HepG2 (cell line): ENCODE data around the gene ZBTB43. TPM values are rescaled to one million over a fixed set of nuclear protein-coding genes. Genes with fewer than 3 reads are reported as not detected.

ENCODE experiments used
- FOXK2 ChIP-seq: fragments of 450-650 bp; IDR thresholded peaks from 2 replicates; pipeline ENCODE4 v1.6.1; 2016
- HMGXB4 ChIP-seq, 2 experiments: sonication (generic) in 1 of 2; formaldehyde crosslinking in 1 of 2; IDR thresholded peaks; 2 replicates each; pipeline versions ENCODE4 v1.4.0 to v1.6.1; 2018 to 2020; ENCODE audit warnings: missing genetic modification reagents in 2 of 2, borderline replicate concordance in 1 of 2, low read depth in 1 of 2, mild to moderate bottlenecking in 1 of 2, missing biosample characterization in 1 of 2
- HOXA5 ChIP-seq: sonication (generic); formaldehyde crosslinking; IDR thresholded peaks from 2 replicates; pipeline ENCODE4 v1.4.0; 2020; ENCODE audit warnings: missing genetic modification reagents
- ISX ChIP-seq: sonication (generic); formaldehyde crosslinking; conservative IDR thresholded peaks from 2 replicates; pipeline ENCODE4 v1.5.0; 2020; ENCODE audit warnings: missing genetic modification reagents
- MAFF ChIP-seq: IDR thresholded peaks from 2 replicates; pipeline ENCODE4 v1.6.1; 2011; ENCODE audit warnings: low read depth, low read length, improper control_type of control experiment
- NONO ChIP-seq, 2 experiments: fragments of 450-650 bp in 1 of 2; sonication (generic) in 1 of 2; formaldehyde crosslinking in 1 of 2; IDR thresholded peaks in 1 of 2; conservative IDR thresholded peaks in 1 of 2; 2 replicates each; pipeline versions ENCODE4 v1.6.1 to v1.8.0; 2017 to 2022; ENCODE audit warnings: mild to moderate bottlenecking in 1 of 2, missing genetic modification reagents in 1 of 2, moderate library complexity in 1 of 2
- NR2C2 ChIP-seq: sonication (generic); formaldehyde crosslinking; IDR thresholded peaks from 2 replicates; pipeline ENCODE4 v1.4.0; 2020; ENCODE audit warnings: missing genetic modification reagents, mild to moderate bottlenecking, moderate library complexity, borderline replicate concordance
- PCBP2 ChIP-seq: fragments of 200-400 bp; formaldehyde crosslinking; optimal IDR thresholded peaks from 2 replicates; pipeline ENCODE3; 2018; ENCODE audit warnings: low read length, low read depth; ENCODE audit not compliant: poor library complexity, severe bottlenecking
- PITX1 ChIP-seq: sonication (generic); formaldehyde crosslinking; IDR thresholded peaks from 2 replicates; pipeline ENCODE4 v1.5.1; 2020; ENCODE audit warnings: mild to moderate bottlenecking, missing genetic modification reagents
- PTBP1 ChIP-seq: fragments of 200-400 bp; formaldehyde crosslinking; IDR thresholded peaks from 2 replicates; pipeline ENCODE4 v1.6.1; 2018; ENCODE audit warnings: low read length, low read depth; ENCODE audit not compliant: poor library complexity, severe bottlenecking
- RAD51 ChIP-seq: fragments of 450-650 bp; IDR thresholded peaks from 2 replicates; pipeline ENCODE4 v1.6.1; 2016; ENCODE audit warnings: borderline replicate concordance
- RARA ChIP-seq: IDR thresholded peaks from 2 replicates; pipeline ENCODE4 v1.6.1; 2016; ENCODE audit warnings: missing genetic modification reagents, missing compliant biosample characterization
- RBFOX2 ChIP-seq: fragments of 200-400 bp; formaldehyde crosslinking; IDR thresholded peaks from 2 replicates; pipeline ENCODE4 v1.6.1; 2017; ENCODE audit warnings: low read depth, mild to moderate bottlenecking, low read length
- ZBTB3 ChIP-seq: sonication (generic); formaldehyde crosslinking; IDR thresholded peaks from 2 replicates; pipeline ENCODE4 v1.4.0; 2020; ENCODE audit warnings: low read depth, mild to moderate bottlenecking, moderate library complexity, missing genetic modification reagents, borderline replicate concordance
- ZFP41 ChIP-seq: sonication (generic); formaldehyde crosslinking; IDR thresholded peaks from 2 replicates; pipeline ENCODE4 v1.4.0; 2020; ENCODE audit warnings: mild to moderate bottlenecking, missing genetic modification reagents, borderline replicate concordance
- ZNF205 ChIP-seq: IDR thresholded peaks from 2 replicates; pipeline ENCODE4 v1.6.1; 2018; ENCODE audit warnings: missing biosample characterization, missing genetic modification reagents
- ZNF235 ChIP-seq: sonication (generic); formaldehyde crosslinking; IDR thresholded peaks from 2 replicates; pipeline ENCODE4 v1.8.1; 2023; ENCODE audit warnings: mild to moderate bottlenecking, missing genetic modification reagents, borderline replicate concordance
- ZNF251 ChIP-seq: sonication (generic); formaldehyde crosslinking; IDR thresholded peaks from 2 replicates; pipeline ENCODE4 v1.9.0; 2021; ENCODE audit warnings: mild to moderate bottlenecking, missing genetic modification reagents
- ZNF513 ChIP-seq: sonication (generic); formaldehyde crosslinking; conservative IDR thresholded peaks from 2 replicates; pipeline ENCODE4 v1.5.0; 2020; ENCODE audit warnings: missing genetic modification reagents
- ZNF543 ChIP-seq: sonication (generic); formaldehyde crosslinking; IDR thresholded peaks from 2 replicates; pipeline ENCODE4 v1.4.0; 2020; ENCODE audit warnings: mild to moderate bottlenecking, missing genetic modification reagents
- ZNF567 ChIP-seq: sonication (generic); formaldehyde crosslinking; IDR thresholded peaks from 2 replicates; pipeline ENCODE4 v1.8.1; 2023; ENCODE audit warnings: mild to moderate bottlenecking, missing genetic modification reagents, borderline replicate concordance
- ZNF709 ChIP-seq: sonication (generic); formaldehyde crosslinking; IDR thresholded peaks from 2 replicates; pipeline ENCODE4 v1.5.0; 2020; ENCODE audit warnings: mild to moderate bottlenecking, missing genetic modification reagents
- ZNF75D ChIP-seq: sonication (generic); formaldehyde crosslinking; IDR thresholded peaks from 2 replicates; pipeline ENCODE4 v1.8.1; 2023; ENCODE audit warnings: missing genetic modification reagents, mild to moderate bottlenecking, borderline replicate concordance
- ZNF773 ChIP-seq: sonication (generic); formaldehyde crosslinking; IDR thresholded peaks from 2 replicates; pipeline ENCODE4 v1.4.0; 2020; ENCODE audit warnings: missing genetic modification reagents, borderline replicate concordance
- polyA plus RNA-seq, 8 experiments: library from polyadenylated mRNA; depleted of rRNA in 3 of 8; stranded (reverse) in 7 of 8; unstranded in 1 of 8; fragments of >200 nt; fragmentation: Illumina TruSeq in 4 of 8; extraction: Trizol in 4 of 8; gene quantifications; 2 replicates each; pipeline versions ENCODE4 v1.2.1 to v1.2.3, GENCODE V29; 2011 to 2016; ENCODE audit warnings: low read depth in 4 of 8, missing spikeins in 1 of 8, mixed read lengths in 1 of 8; ENCODE audit not compliant: insufficient read depth in 1 of 8
- total RNA-seq, 5 experiments: library from RNA; depleted of rRNA; stranded (reverse); fragments of >200 nt; fragmentation: Illumina TruSeq; extraction: Trizol; gene quantifications; 2 replicates each; pipeline ENCODE4 v1.2.3, GENCODE V29; 2016; ENCODE audit warnings: low read depth in 1 of 5
- TF ChIP-seq, protein P1 (sequence below): sonication (generic); formaldehyde crosslinking; IDR thresholded peaks from 2 replicates; pipeline ENCODE4 v1.8.0; 2022; ENCODE audit warnings: mild to moderate bottlenecking, missing genetic modification reagents, borderline replicate concordance

Gene ZBTB43
- total and polyA plus RNA-seq, 2 of the 13 experiments (the other 11 are each of a cell fraction or from before 2014, with no cell fraction given): 7.1 to 31.4 TPM

DNA sequence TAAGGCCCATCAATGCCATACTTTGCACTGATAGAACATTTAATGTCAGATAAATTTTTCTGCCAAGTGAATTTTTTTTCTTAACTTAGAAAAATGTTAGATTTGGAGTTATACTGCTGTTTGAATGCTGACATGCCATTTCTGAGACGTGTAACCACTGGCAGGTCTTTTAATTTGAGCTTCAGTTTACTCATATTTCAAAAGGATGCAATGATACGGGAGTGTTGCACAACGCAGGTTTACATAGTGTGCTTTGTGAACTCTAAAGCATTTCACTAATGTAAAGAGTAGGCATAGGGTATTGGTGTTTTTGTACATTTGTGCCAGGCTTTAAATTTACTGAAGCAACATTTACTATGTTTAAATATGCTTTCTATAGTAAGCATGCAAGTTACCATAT lies 4.2 kb downstream of the ZBTB43 start (continued):
- TF ChIP-seq ZNF567: no peak
- TF ChIP-seq HOXA5: 0 out of 2 replicates have a peak, but pooled peaks have one; percentile 45
- TF ChIP-seq ISX: no peak
- no peak for TF ChIP-seq NONO (IDR thresholded peaks at IDR 0.05)
- TF ChIP-seq NONO (CRISPR knock-in tag; conservative IDR thresholded peaks at IDR 0.05): no peak
- TF ChIP-seq HMGXB4 (CRISPR knock-in tag; IDR thresholded peaks at IDR 0.05; ENCODE audit: borderline replicate concordance in 1 of 2, low read depth in 1 of 2): no peak
- no peak for TF ChIP-seq ZNF709 (CRISPR knock-in tag)
- peak; percentile 67 for TF ChIP-seq MAFF
- no peak for TF ChIP-seq ZNF543
- no peak for TF ChIP-seq PTBP1
- TF ChIP-seq ZBTB3 (CRISPR knock-in tag): no peak
- no peak for TF ChIP-seq FOXK2
- no peak for TF ChIP-seq PCBP2
- TF ChIP-seq PITX1: no peak
- TF ChIP-seq ZNF513 (CRISPR knock-in tag): no peak
- no peak for TF ChIP-seq RAD51
- TF ChIP-seq ZNF205 (CRISPR knock-in tag): no peak
- no peak for TF ChIP-seq RBFOX2
- TF ChIP-seq ZNF773 (CRISPR knock-in tag): no peak
- TF ChIP-seq ZNF251: no peak
- TF ChIP-seq ZFP41: no peak
- TF ChIP-seq, protein P1, sequence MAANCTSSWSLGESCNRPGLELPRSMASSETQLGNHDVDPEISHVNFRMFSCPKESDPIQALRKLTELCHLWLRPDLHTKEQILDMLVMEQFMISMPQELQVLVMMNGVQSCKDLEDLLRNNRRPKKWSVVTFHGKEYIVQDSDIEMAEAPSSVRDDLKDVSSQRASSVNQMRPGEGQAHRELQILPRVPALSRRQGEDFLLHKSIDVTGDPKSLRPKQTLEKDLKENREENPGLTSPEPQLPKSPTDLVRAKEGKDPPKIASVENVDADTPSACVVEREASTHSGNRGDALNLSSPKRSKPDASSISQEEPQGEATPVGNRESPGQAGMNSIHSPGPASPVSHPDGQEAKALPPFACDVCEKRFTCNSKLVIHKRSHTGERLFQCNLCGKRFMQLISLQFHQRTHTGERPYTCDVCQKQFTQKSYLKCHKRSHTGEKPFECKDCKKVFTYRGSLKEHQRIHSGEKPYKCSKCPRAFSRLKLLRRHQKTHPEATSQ (CRISPR knock-in tag): no peak
- TF ChIP-seq ZNF235 (CRISPR knock-in tag): no peak
- TF ChIP-seq RARA (CRISPR knock-in tag): peak; percentile 65
- no peak; the same call in 1 of the 2 replicates for TF ChIP-seq NR2C2
- no peak for TF ChIP-seq ZNF75D (CRISPR knock-in tag)
